Esophagus squamous epithelium (tissue), 4 donors: Measurements from ENCODE around the gene INTS1.

Source experiments
- POLR2A ChIP-seq, 4 donors: fragments of 450-650 bp; IDR thresholded peaks; one replicate each; pipeline ENCODE4 v1.6.1; 2017; ENCODE audit warnings: antibody characterized with exemption in 4 of 4, mild to moderate bottlenecking in 4 of 4, moderate library complexity in 3 of 4
- TF ChIP-seq, protein P1 (sequence below), 6 experiments: fragments of 450-650 bp in 4 of 6; fragments of 200-600 bp in 2 of 6; sonication (generic) in 2 of 6; IDR thresholded peaks; one replicate each; pipeline ENCODE4 v1.5.1; 2016 to 2019; ENCODE audit warnings: antibody characterized with exemption in 6 of 6, mild to moderate bottlenecking in 4 of 6, moderate library complexity in 4 of 6

DNA sequence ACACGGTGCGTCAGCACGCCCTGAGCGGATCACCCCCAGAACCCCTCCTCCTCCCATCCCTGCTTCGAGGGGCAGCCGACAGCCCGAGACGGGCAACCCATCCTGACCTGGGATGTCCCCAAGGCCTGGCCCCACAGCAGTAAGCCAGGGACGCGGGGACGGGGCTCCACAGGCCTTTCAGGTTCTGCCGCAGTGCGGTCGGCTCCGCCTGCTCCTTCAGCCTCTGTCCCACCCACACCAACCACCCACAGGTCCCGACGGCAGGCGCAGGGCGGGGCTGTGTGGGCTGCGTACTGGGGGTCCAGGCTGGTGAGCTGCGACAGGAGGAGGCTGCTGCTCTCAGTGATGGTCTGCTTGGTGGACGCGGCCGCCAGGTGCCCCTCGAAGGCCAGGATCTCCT is 16.7 kb downstream of the INTS1 start:
- TF ChIP-seq, protein P1, sequence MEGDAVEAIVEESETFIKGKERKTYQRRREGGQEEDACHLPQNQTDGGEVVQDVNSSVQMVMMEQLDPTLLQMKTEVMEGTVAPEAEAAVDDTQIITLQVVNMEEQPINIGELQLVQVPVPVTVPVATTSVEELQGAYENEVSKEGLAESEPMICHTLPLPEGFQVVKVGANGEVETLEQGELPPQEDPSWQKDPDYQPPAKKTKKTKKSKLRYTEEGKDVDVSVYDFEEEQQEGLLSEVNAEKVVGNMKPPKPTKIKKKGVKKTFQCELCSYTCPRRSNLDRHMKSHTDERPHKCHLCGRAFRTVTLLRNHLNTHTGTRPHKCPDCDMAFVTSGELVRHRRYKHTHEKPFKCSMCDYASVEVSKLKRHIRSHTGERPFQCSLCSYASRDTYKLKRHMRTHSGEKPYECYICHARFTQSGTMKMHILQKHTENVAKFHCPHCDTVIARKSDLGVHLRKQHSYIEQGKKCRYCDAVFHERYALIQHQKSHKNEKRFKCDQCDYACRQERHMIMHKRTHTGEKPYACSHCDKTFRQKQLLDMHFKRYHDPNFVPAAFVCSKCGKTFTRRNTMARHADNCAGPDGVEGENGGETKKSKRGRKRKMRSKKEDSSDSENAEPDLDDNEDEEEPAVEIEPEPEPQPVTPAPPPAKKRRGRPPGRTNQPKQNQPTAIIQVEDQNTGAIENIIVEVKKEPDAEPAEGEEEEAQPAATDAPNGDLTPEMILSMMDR (IDR thresholded peaks at IDR 0.05), result no peak
- no peak for TF ChIP-seq POLR2A (IDR thresholded peaks at IDR 0.05)
